Neural cell (in vitro differentiated cells): Measurements from ENCODE around the gene GRID1. TPM values are rescaled to one million over a fixed set of nuclear protein-coding genes. Genes with fewer than 3 reads are reported as not detected.

Source experiments
- H2AFZ ChIP-seq: fragments of 200-600, 300-800 bp; sonication (generic), shearing (Covaris generic); 2 replicates; pipeline ENCODE4 v1.6.0; 2014; ENCODE audit warnings: low read depth, mild to moderate bottlenecking, antibody characterized with exemption, low read length, moderate library complexity
- H3F3A ChIP-seq: fragments of 200-600 bp; shearing (Covaris generic); 2 replicates; pipeline ENCODE4 v1.6.1; 2016; ENCODE audit warnings: mild to moderate bottlenecking, moderate library complexity, mixed read lengths, antibody characterized with exemption, low read length; ENCODE audit not compliant: insufficient read depth, poor library complexity, severe bottlenecking
- H3K27ac ChIP-seq: fragments of 200-600, 300-800 bp; sonication (generic), shearing (Covaris generic); 2 replicates; pipeline ENCODE4 v1.5.1; 2014; ENCODE audit warnings: mild to moderate bottlenecking, low read length, moderate library complexity
- H3K27me3 ChIP-seq: fragments of 300-800, 200-600 bp; sonication (generic), shearing (Covaris generic); 2 replicates; pipeline ENCODE4 v1.6.0; 2014; ENCODE audit warnings: mild to moderate bottlenecking, low read depth, low read length, moderate library complexity; ENCODE audit not compliant: insufficient read depth
- H3K36me3 ChIP-seq: fragments of 300-800, 200-600 bp; sonication (generic), shearing (Covaris generic); 2 replicates; pipeline ENCODE4 v1.5.1; 2014; ENCODE audit warnings: mild to moderate bottlenecking, antibody characterized with exemption, low read length, moderate library complexity; ENCODE audit not compliant: insufficient read depth
- H3K4me2 ChIP-seq: fragments of 300-800, 200-600 bp; sonication (generic), shearing (Covaris generic); 2 replicates; pipeline ENCODE4 v1.6.0; 2014; ENCODE audit warnings: mild to moderate bottlenecking, low read length
- H3K4me3 ChIP-seq: fragments of 300-800, 200-600 bp; sonication (generic), shearing (Covaris generic); 2 replicates; pipeline ENCODE4 v1.5.1; 2014; ENCODE audit warnings: mild to moderate bottlenecking, low read length, moderate library complexity
- H3K79me2 ChIP-seq: fragments of 200-600 bp; shearing (Covaris generic); replicated peaks from 2 replicates; pipeline ENCODE4 v1.6.0; 2014; ENCODE audit warnings: mild to moderate bottlenecking, low read length, moderate library complexity; ENCODE audit not compliant: insufficient read depth
- H3K9ac ChIP-seq: fragments of 300-800, 200-600 bp; sonication (generic), shearing (Covaris generic); 2 replicates; pipeline ENCODE4 v1.6.1; 2016; ENCODE audit warnings: mild to moderate bottlenecking, low read length, mixed read lengths
- H3K9me2 ChIP-seq: fragments of 200-600 bp; shearing (Covaris generic); 2 replicates; pipeline ENCODE4 v1.6.1; 2016; ENCODE audit warnings: mild to moderate bottlenecking, low read length, mixed read lengths; ENCODE audit not compliant: insufficient read depth
- H3K9me3 ChIP-seq: fragments of 200-600, 300-800 bp; sonication (generic), shearing (Covaris generic); 2 replicates; pipeline ENCODE4 v1.6.1; 2016; ENCODE audit warnings: mild to moderate bottlenecking, mixed run types, low read length, moderate library complexity, mixed read lengths
- H4K20me1 ChIP-seq: fragments of 200-600 bp; shearing (Covaris generic); 2 replicates; pipeline ENCODE4 v1.6.1; 2016; ENCODE audit warnings: mild to moderate bottlenecking, mixed run types; ENCODE audit not compliant: insufficient read depth
- EP300 ChIP-seq: fragments of 450-650 bp; conservative IDR thresholded peaks from 2 replicates; pipeline ENCODE4 v1.6.1; 2014; ENCODE audit warnings: antibody characterized with exemption, mild to moderate bottlenecking, moderate library complexity; ENCODE audit not compliant: poor library complexity, severe bottlenecking
- EZH2 ChIP-seq: fragments of 200-600, 300-800 bp; shearing (Covaris generic), sonication (generic); IDR thresholded peaks from 2 replicates; pipeline ENCODE4 v1.6.1; 2014; ENCODE audit warnings: antibody characterized with exemption, low read length, borderline replicate concordance, mild to moderate bottlenecking; ENCODE audit not compliant: insufficient read depth, poor library complexity, severe bottlenecking
- MXI1 ChIP-seq: fragments of 450-650 bp; conservative IDR thresholded peaks from 2 replicates; pipeline ENCODE4 v1.6.1; 2014; ENCODE audit warnings: antibody characterized with exemption, mild to moderate bottlenecking; ENCODE audit not compliant: poor library complexity, severe bottlenecking
- POLR2AphosphoS5 ChIP-seq: IDR thresholded peaks from 2 replicates; pipeline ENCODE4 v1.6.1; 2012
- RAD21 ChIP-seq: fragments of 450-650 bp; conservative IDR thresholded peaks from 2 replicates; pipeline ENCODE4 v1.6.1; 2014; ENCODE audit warnings: antibody characterized with exemption, mild to moderate bottlenecking, moderate library complexity
- SMC3 ChIP-seq: fragments of 450-650 bp; conservative IDR thresholded peaks from 2 replicates; pipeline ENCODE4 v1.6.1; 2014; ENCODE audit warnings: antibody characterized with exemption, mild to moderate bottlenecking, moderate library complexity; ENCODE audit not compliant: poor library complexity
- TAF1 ChIP-seq: IDR thresholded peaks from 2 replicates; pipeline ENCODE4 v1.6.1; 2012; ENCODE audit warnings: low read depth
- polyA plus RNA-seq: library from polyadenylated mRNA; depleted of rRNA; stranded (reverse); fragments of >200 nt; gene quantifications from 2 replicates; pipeline ENCODE4 v1.2.3, GENCODE V29; 2014
- TF ChIP-seq, protein P1 (sequence below): IDR thresholded peaks from 2 replicates; pipeline ENCODE4 v1.6.1; 2012; ENCODE audit warnings: borderline replicate concordance
- TF ChIP-seq, protein P2 (sequence below): fragments of 450-650 bp; IDR thresholded peaks from 2 replicates; pipeline ENCODE4 v1.5.1; 2014; ENCODE audit warnings: antibody characterized with exemption, mild to moderate bottlenecking, moderate library complexity; ENCODE audit not compliant: poor library complexity, severe bottlenecking

GRID1 gene
- polyA plus RNA-seq, 1 donor from 2014 or later = 7.3 TPM

DNA sequence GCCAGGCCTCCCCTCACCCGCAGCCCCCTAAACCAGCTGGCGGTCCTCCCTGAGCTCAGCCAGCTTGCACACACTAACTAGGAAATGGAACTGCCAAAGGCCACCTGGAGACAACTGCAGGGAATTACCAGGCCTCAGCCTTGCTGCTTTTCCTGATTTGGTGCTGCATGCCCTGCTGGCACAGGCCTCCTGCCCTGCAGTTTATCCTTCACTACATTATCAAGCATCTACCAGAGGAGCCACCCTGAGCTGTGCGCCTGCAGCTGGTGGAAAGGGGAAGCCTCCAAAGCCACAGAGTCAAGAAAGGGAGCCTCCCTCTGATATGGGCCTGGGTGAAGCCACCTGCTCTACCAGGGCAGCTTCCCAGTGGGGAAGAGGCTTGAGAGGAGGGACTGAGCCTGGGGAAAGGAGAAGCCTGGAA lies 139.8 kb downstream of the GRID1 start:
- Histone ChIP-seq H3K9ac (no peak overlapping the region), H3K4me3 (no peak overlapping the region), H3K9me3 (no peaks in the 10 kb centered on the region), H4K20me1 (no peaks in the 10 kb centered on the region), H3F3A (no peaks in the 10 kb centered on the region), H3K4me2 (no peak overlapping the region), H3K79me2 (no peaks in the 10 kb centered on the region), H3K27ac (no peak overlapping the region), H2AFZ (no peak overlapping the region), H3K27me3 (no peaks in the 10 kb centered on the region), H3K36me3 (no peaks in the 10 kb centered on the region), H3K9me2 (no peaks in the 10 kb centered on the region)
- TF ChIP-seq SMC3 (no peak), RAD21 (no peak), TAF1 (no peak), MXI1 (no peak), EZH2 (no peak), POLR2AphosphoS5 (no peak), EP300 (no peak)
- TF ChIP-seq, protein P1, sequence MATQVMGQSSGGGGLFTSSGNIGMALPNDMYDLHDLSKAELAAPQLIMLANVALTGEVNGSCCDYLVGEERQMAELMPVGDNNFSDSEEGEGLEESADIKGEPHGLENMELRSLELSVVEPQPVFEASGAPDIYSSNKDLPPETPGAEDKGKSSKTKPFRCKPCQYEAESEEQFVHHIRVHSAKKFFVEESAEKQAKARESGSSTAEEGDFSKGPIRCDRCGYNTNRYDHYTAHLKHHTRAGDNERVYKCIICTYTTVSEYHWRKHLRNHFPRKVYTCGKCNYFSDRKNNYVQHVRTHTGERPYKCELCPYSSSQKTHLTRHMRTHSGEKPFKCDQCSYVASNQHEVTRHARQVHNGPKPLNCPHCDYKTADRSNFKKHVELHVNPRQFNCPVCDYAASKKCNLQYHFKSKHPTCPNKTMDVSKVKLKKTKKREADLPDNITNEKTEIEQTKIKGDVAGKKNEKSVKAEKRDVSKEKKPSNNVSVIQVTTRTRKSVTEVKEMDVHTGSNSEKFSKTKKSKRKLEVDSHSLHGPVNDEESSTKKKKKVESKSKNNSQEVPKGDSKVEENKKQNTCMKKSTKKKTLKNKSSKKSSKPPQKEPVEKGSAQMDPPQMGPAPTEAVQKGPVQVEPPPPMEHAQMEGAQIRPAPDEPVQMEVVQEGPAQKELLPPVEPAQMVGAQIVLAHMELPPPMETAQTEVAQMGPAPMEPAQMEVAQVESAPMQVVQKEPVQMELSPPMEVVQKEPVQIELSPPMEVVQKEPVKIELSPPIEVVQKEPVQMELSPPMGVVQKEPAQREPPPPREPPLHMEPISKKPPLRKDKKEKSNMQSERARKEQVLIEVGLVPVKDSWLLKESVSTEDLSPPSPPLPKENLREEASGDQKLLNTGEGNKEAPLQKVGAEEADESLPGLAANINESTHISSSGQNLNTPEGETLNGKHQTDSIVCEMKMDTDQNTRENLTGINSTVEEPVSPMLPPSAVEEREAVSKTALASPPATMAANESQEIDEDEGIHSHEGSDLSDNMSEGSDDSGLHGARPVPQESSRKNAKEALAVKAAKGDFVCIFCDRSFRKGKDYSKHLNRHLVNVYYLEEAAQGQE = no peak
- TF ChIP-seq, protein P2, sequence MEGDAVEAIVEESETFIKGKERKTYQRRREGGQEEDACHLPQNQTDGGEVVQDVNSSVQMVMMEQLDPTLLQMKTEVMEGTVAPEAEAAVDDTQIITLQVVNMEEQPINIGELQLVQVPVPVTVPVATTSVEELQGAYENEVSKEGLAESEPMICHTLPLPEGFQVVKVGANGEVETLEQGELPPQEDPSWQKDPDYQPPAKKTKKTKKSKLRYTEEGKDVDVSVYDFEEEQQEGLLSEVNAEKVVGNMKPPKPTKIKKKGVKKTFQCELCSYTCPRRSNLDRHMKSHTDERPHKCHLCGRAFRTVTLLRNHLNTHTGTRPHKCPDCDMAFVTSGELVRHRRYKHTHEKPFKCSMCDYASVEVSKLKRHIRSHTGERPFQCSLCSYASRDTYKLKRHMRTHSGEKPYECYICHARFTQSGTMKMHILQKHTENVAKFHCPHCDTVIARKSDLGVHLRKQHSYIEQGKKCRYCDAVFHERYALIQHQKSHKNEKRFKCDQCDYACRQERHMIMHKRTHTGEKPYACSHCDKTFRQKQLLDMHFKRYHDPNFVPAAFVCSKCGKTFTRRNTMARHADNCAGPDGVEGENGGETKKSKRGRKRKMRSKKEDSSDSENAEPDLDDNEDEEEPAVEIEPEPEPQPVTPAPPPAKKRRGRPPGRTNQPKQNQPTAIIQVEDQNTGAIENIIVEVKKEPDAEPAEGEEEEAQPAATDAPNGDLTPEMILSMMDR = no peak

DNA sequence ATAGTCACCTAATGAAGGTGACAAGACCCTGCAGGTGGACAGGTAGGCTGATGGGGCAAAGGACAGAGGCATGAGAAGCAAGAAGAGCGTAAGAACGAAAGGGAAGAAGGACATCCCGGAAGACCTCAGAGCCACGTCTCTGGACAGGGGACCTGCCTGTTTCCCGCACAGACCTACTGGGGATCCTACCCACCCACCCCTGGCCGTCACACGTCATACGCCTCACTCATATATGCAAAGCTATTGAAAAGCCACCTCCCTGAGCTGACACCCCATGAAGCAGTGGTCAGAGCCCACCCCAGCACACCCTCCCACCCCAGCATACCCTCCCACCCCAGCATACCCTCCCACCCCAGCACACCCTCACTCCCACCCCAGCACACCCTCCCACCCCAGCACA lies 140.6 kb downstream of the GRID1 start:
- H3F3A ChIP-seq = no peaks in the 10 kb centered on the region
- no peaks in the 10 kb centered on the region for H3K36me3 ChIP-seq
- TF ChIP-seq EP300 (no peak), TAF1 (no peak), POLR2AphosphoS5 (no peak), EZH2 (no peak), MXI1 (no peak)
- TF ChIP-seq, protein P2 = no peak
- TF ChIP-seq, protein P1 = no peak
- no peaks in the 10 kb centered on the region for H4K20me1 ChIP-seq
- H3K27ac ChIP-seq = no peak overlapping the region
- no peak overlapping the region for H3K4me3 ChIP-seq
- no peaks in the 10 kb centered on the region for H3K79me2 ChIP-seq
- no peak overlapping the region for H2AFZ ChIP-seq
- no peaks in the 10 kb centered on the region for H3K9me2 ChIP-seq
- H3K27me3 ChIP-seq = no peaks in the 10 kb centered on the region
- no peak overlapping the region for H3K4me2 ChIP-seq
- H3K9me3 ChIP-seq = no peaks in the 10 kb centered on the region
- H3K9ac ChIP-seq = no peak overlapping the region
